ENCODE data around the gene WNK4.

The WNK4 gene

GRCh38 chr17:42804918-42805367 lies 24.5 kb downstream of the WNK4 start:
- CTCF ChIA-PET, result interaction anchor here (0.6 kb wide), 1 partner anchor 74 kb away, joined by 3 read pairs; no protein-coding TSS in a partner anchor
- no peak overlapping the region for H3K27ac ChIP-seq
- no peak for DNase-seq (ENCODE audit: low spot score)
- TF ChIP-seq, protein P1, sequence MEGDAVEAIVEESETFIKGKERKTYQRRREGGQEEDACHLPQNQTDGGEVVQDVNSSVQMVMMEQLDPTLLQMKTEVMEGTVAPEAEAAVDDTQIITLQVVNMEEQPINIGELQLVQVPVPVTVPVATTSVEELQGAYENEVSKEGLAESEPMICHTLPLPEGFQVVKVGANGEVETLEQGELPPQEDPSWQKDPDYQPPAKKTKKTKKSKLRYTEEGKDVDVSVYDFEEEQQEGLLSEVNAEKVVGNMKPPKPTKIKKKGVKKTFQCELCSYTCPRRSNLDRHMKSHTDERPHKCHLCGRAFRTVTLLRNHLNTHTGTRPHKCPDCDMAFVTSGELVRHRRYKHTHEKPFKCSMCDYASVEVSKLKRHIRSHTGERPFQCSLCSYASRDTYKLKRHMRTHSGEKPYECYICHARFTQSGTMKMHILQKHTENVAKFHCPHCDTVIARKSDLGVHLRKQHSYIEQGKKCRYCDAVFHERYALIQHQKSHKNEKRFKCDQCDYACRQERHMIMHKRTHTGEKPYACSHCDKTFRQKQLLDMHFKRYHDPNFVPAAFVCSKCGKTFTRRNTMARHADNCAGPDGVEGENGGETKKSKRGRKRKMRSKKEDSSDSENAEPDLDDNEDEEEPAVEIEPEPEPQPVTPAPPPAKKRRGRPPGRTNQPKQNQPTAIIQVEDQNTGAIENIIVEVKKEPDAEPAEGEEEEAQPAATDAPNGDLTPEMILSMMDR (conservative IDR thresholded peaks at IDR 0.05; ENCODE audit: low read depth), result no peak
- POLR2A ChIA-PET (ENCODE audit: low non-redundant PET), result no interaction called here

DNA sequence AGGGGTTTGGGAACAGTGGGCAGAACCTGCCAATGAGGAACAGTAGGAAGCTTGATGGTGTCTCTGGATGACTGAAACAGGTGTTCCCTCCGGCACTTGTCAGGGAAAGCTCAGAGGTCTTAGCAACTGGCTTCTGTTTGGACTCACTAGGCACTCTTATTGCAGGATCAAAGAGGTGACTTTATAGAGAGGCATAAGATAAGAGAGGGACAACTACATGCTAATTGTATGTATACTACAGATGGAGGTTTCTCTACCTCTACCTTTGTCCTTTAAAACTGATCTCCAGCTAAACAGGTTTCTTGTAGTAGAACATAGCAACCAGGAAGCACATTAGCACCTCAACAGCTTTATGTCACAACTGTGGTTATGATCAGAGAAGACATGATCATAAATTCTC lies 25.8 kb downstream of the WNK4 start:
- ChIA-PET CTCF (interaction anchor here (0.5 to 1.0 kb wide), 3 partner anchors 12 to 84 kb away, joined by 4 to 5 read pairs (median 4); no protein-coding TSS in a partner anchor), POLR2A (ENCODE audit: low non-redundant PET) (interaction anchor here (0.7 kb wide), 1 partner anchor 18 kb away, joined by 3 read pairs; no protein-coding TSS in a partner anchor)
- no peak for DNase-seq (ENCODE audit: low spot score)
- TF ChIP-seq, protein P1 (conservative IDR thresholded peaks at IDR 0.05; ENCODE audit: low read depth), result no peak
- H3K27ac ChIP-seq, result no peak overlapping the region

- peak overlapping the region; percentile 21; the same call in 1 of the 2 replicates for H3K27ac ChIP-seq
- TF ChIP-seq, protein P1 (conservative IDR thresholded peaks at IDR 0.05; ENCODE audit: low read depth), result no peak
- POLR2A ChIA-PET (ENCODE audit: low non-redundant PET), result no interaction called here
- CTCF ChIA-PET, result no interaction called here
- DNase-seq (ENCODE audit: low spot score), result peak; percentile 73
Observed at GRCh38 chr17:42809250-42809649, 28.8 kb downstream of the WNK4 start.

- CTCF ChIA-PET, result interaction anchor here (0.7 to 1.1 kb wide), 2 partner anchors 28 to 209 kb away, joined by 3 read pairs; no protein-coding TSS in a partner anchor
- no peak for DNase-seq (ENCODE audit: low spot score)
- TF ChIP-seq, protein P1 (conservative IDR thresholded peaks at IDR 0.05; ENCODE audit: low read depth), result no peak
- peak overlapping the region; percentile 28; the same call in 1 of the 2 replicates for H3K27ac ChIP-seq
- POLR2A ChIA-PET (ENCODE audit: low non-redundant PET), result no interaction called here
Observed at GRCh38 chr17:42814633-42815399, 34.4 kb downstream of the WNK4 start.

- H3K27ac ChIP-seq, result no peak overlapping the region
- TF ChIP-seq, protein P1 (conservative IDR thresholded peaks at IDR 0.05; ENCODE audit: low read depth), result no peak
- DNase-seq (ENCODE audit: low spot score), result no peak
- POLR2A ChIA-PET (ENCODE audit: low non-redundant PET), result no interaction called here
- CTCF ChIA-PET, result interaction anchor here (0.7 kb wide), 1 partner anchor 12 kb away, joined by 5 read pairs; no protein-coding TSS in a partner anchor
Observed at GRCh38 chr17:42817866-42818265, 37.5 kb downstream of the WNK4 start.

GRCh38 chr17:42818379-42818778 lies 38.0 kb downstream of the WNK4 start:
- TF ChIP-seq, protein P1 (conservative IDR thresholded peaks at IDR 0.05; ENCODE audit: low read depth), result no peak
- H3K27ac ChIP-seq, result no peak overlapping the region
- DNase-seq (ENCODE audit: low spot score), result no peak
- CTCF ChIA-PET, result interaction anchor here (0.7 kb wide), 1 partner anchor 12 kb away, joined by 5 read pairs; no protein-coding TSS in a partner anchor
- POLR2A ChIA-PET (ENCODE audit: low non-redundant PET), result no interaction called here
